ENCODE measurements around the gene SLC22A23.

The SLC22A23 gene

DNA sequence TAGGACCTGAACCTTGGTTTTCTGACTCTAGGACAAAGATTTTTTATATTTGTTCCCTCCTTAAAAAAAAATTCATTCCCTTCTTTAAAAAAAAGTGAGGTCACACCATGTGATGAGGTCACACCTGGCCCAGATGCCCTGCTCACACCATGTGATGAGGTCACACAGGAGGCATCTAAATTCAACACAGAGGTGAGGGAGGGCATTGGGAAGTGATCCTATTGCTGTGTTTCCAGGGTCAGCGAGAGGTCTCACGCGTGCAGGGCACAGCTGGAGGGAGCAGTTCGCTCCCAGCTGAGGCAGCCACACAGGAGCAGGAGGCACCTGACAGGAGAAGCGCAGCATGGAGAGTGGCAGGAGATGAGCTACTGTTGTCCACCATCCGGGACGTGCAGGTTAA lies 92.5 kb downstream of the SLC22A23 start:
- no peaks in the 10 kb centered on the region for H3K4me1 ChIP-seq (ENCODE audit: control insufficient read depth, insufficient read depth, low read length, unreplicated experiment)
- H3K79me2 ChIP-seq (ENCODE audit: control insufficient read depth, insufficient read depth, low read length, unreplicated experiment): no peaks in the 10 kb centered on the region
- H3K36me3 ChIP-seq (ENCODE audit: insufficient read depth, low read length): no peaks in the 10 kb centered on the region
- H3K27ac ChIP-seq (ENCODE audit: low read depth, low read length): no peak overlapping the region
- H2AFZ ChIP-seq (ENCODE audit: low read length, unreplicated experiment): no peak overlapping the region
- H3K27me3 ChIP-seq (ENCODE audit: insufficient read depth, low read length): no peaks in the 10 kb centered on the region
- H3K4me3 ChIP-seq (ENCODE audit: low read depth, low read length): no peak overlapping the region

DNA sequence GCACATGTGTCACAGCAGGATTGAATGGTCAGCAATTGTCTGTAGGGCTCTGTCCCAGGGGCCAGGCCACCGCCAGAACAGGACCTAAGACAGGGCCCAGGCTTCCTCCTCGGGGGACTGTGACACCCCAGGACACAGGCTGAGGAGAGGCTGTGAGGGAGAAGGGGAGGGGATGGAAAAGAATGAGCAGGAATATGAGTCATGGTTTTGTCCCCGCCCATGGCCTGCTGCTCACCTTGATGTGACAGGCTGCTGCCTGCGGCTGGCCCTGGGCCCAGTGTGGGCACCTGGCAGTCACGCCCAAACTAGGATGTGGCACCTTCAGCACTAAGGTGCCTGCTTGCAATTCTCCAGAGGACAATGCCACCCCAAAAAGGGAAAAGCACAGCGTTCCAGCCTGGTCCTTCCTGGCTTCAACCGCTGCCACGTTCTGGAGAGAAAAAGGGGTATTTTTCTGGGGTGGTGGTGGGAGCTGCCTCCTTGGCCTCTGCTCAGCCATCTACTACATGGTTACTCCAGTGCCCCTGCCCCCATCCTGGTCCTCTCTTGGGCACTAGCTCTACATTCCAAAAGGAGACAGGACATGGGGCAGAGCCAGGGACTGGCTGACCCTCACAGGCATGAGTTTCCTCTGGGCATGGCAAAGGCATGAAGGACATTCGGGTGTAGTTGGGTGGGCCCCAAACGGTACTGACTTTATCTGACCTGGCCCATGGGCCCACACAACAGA lies 93.4 kb downstream of the SLC22A23 start:
- H3K27ac ChIP-seq (ENCODE audit: low read depth, low read length): no peak overlapping the region

DNA sequence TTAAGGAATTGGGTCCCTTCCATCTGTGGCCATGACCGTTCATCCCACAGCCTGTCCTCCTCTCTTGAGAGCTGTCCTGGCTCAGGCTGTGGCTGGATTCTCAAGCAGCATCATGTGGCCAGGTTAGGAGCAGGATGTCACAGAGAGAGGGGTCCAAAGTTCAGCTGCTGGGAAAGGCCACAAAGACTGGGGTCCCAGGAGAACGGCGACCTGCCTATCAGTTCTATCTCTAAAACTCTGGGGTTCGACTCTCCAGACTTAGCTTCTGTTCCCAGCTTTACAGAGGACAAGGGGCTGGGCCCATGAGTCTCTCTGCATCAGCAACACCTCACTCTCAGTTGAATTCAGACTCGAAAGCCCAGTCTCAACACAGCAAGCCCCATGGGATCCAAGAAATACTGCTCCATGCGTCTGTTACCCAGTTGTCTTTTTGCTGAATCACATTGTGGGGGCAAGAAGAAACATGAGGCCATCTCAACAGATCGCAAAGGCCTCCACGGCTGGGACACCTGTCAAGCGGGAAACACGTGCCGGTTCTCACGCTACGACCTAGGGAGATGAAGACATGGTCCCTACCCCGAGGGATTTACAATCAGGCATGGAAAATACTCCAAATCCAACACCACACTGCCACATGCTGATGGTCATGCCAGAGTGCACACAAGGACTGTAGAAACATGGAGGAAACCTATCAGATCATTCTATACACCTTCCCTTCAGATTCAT lies 95.4 kb downstream of the SLC22A23 start:
- no peaks in the 10 kb centered on the region for H3K79me2 ChIP-seq (ENCODE audit: control insufficient read depth, insufficient read depth, low read length, unreplicated experiment)
- H3K27ac ChIP-seq (ENCODE audit: low read depth, low read length): no peak overlapping the region
- no peaks in the 10 kb centered on the region for H3K27me3 ChIP-seq (ENCODE audit: insufficient read depth, low read length)
- H3K36me3 ChIP-seq (ENCODE audit: insufficient read depth, low read length): no peaks in the 10 kb centered on the region
- no peak overlapping the region for H2AFZ ChIP-seq (ENCODE audit: low read length, unreplicated experiment)
- H3K4me1 ChIP-seq (ENCODE audit: control insufficient read depth, insufficient read depth, low read length, unreplicated experiment): peaks cover 7% of the 10 kb centered on the region
- no peak overlapping the region for H3K4me3 ChIP-seq (ENCODE audit: low read depth, low read length)

More for the DNA sequence above, 93.4 kb downstream of the SLC22A23 start:
- Histone ChIP-seq H2AFZ (ENCODE audit: low read length, unreplicated experiment) (no peak overlapping the region), H3K4me1 (ENCODE audit: control insufficient read depth, insufficient read depth, low read length, unreplicated experiment) (no peaks in the 10 kb centered on the region), H3K36me3 (ENCODE audit: insufficient read depth, low read length) (no peaks in the 10 kb centered on the region), H3K79me2 (ENCODE audit: control insufficient read depth, insufficient read depth, low read length, unreplicated experiment) (no peaks in the 10 kb centered on the region), H3K4me3 (ENCODE audit: low read depth, low read length) (no peak overlapping the region), H3K27me3 (ENCODE audit: insufficient read depth, low read length) (no peaks in the 10 kb centered on the region)

DNA sequence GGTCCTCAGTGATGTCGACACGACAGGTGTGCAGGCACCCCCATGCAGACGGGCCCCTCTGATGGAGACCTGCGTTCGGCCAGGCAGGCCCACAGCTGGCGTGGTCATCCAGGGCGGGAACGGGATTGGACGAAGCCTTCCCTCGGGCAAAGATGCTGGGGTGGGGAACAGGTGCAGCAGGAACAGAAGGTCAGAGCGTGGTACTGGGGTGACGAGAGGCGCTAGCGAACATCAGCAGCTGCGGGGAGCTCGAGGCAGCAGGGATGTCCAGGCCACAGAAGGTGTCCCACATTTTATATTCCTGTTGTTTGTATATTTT lies 96.2 kb downstream of the SLC22A23 start:
- H3K79me2 ChIP-seq (ENCODE audit: control insufficient read depth, insufficient read depth, low read length, unreplicated experiment): no peaks in the 10 kb centered on the region
- H3K27me3 ChIP-seq (ENCODE audit: insufficient read depth, low read length): no peaks in the 10 kb centered on the region
- H3K36me3 ChIP-seq (ENCODE audit: insufficient read depth, low read length): no peaks in the 10 kb centered on the region
- no peak overlapping the region for H2AFZ ChIP-seq (ENCODE audit: low read length, unreplicated experiment)
- peaks cover 11% of the 10 kb centered on the region for H3K4me1 ChIP-seq (ENCODE audit: control insufficient read depth, insufficient read depth, low read length, unreplicated experiment)
- no peak overlapping the region for H3K27ac ChIP-seq (ENCODE audit: low read depth, low read length)
- H3K4me3 ChIP-seq (ENCODE audit: low read depth, low read length): no peak overlapping the region

DNA sequence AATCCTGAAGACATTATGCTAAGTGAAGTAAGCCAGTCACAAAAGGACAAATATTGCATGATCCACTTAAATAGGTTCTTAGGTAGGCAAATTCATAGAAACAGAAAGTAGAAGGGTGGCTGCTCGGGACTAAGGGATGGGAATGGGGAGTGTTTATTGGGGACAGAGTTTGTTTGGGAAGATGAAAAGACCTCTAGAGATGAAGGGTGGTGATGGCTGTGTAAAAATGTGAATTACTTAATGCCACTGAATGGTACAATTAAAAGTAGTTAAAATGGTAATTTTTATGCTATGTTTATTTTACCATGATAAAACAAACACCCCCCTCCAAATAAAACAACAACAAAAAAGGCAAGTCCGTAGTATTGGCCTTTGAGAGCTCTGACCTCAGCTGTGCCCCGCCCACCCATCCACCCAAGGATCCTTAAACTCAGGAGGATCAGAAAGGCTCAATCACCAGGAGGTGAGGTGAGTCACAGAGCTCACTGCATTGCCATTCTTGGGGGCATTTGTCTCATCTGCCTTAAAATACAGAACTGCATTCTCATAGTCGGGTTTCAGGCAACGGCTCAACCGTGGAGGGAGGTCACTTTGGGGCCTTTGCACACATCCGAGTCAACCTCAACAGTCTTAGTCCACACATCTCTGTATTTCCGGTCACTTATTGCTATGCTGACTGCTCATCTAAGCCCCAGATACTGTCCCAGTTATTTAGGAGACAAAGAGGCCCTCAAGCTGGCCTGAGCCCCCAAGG lies 96.7 kb downstream of the SLC22A23 start:
- Histone ChIP-seq H3K36me3 (ENCODE audit: insufficient read depth, low read length) (no peaks in the 10 kb centered on the region), H3K79me2 (ENCODE audit: control insufficient read depth, insufficient read depth, low read length, unreplicated experiment) (no peaks in the 10 kb centered on the region), H2AFZ (ENCODE audit: low read length, unreplicated experiment) (no peak overlapping the region), H3K4me3 (ENCODE audit: low read depth, low read length) (no peak overlapping the region), H3K4me1 (ENCODE audit: control insufficient read depth, insufficient read depth, low read length, unreplicated experiment) (peaks cover 16% of the 10 kb centered on the region), H3K27me3 (ENCODE audit: insufficient read depth, low read length) (no peaks in the 10 kb centered on the region), H3K27ac (ENCODE audit: low read depth, low read length) (no peak overlapping the region)

GRCh38 chr6:3359101-3359752 lies 97.6 kb downstream of the SLC22A23 start:
- Histone ChIP-seq H3K27me3 (ENCODE audit: insufficient read depth, low read length) (no peaks in the 10 kb centered on the region), H3K36me3 (ENCODE audit: insufficient read depth, low read length) (no peaks in the 10 kb centered on the region), H2AFZ (ENCODE audit: low read length, unreplicated experiment) (no peak overlapping the region), H3K4me1 (ENCODE audit: control insufficient read depth, insufficient read depth, low read length, unreplicated experiment) (peaks cover 18% of the 10 kb centered on the region), H3K79me2 (ENCODE audit: control insufficient read depth, insufficient read depth, low read length, unreplicated experiment) (no peaks in the 10 kb centered on the region), H3K4me3 (ENCODE audit: low read depth, low read length) (no peak overlapping the region), H3K27ac (ENCODE audit: low read depth, low read length) (no peak overlapping the region)

DNA sequence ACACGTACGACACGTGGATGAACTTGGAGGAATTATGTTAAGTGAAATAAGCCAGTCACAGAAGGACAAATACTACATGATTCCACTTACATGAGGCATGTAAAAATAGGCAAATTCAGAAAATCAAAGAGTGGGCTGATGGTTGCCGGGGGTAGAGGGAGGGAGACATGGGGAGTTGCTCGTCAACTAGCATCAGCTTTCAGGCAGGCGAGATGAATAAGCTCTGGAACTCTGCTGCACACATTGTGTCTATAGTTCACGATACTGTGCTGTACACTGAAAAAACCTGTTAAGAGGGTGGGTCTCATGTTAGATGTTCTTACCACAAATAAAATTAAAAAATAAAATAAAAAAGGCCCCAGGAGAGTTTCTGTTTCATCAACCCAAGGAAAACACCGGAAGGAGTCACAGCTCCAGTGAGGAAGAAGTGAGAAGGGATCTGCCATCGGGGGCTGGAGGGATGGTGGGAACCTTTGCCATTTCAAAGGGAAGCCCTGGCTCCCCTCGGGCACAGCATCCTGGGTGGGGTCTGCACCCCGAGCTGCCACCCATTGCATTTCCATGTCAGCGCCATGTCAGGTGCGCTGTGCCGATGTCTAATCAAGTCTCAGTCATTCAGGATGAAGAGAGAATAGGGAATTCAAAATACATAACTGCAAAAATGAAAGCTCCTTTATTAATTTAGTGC lies 98.3 kb downstream of the SLC22A23 start:
- Histone ChIP-seq H3K27me3 (ENCODE audit: insufficient read depth, low read length) (no peaks in the 10 kb centered on the region), H3K4me3 (ENCODE audit: low read depth, low read length) (no peak overlapping the region), H3K79me2 (ENCODE audit: control insufficient read depth, insufficient read depth, low read length, unreplicated experiment) (no peaks in the 10 kb centered on the region), H3K27ac (ENCODE audit: low read depth, low read length) (no peak overlapping the region), H2AFZ (ENCODE audit: low read length, unreplicated experiment) (no peak overlapping the region), H3K36me3 (ENCODE audit: insufficient read depth, low read length) (no peaks in the 10 kb centered on the region), H3K4me1 (ENCODE audit: control insufficient read depth, insufficient read depth, low read length, unreplicated experiment) (peaks cover 18% of the 10 kb centered on the region)

- Histone ChIP-seq H3K4me1 (ENCODE audit: control insufficient read depth, insufficient read depth, low read length, unreplicated experiment) (peaks cover 18% of the 10 kb centered on the region), H2AFZ (ENCODE audit: low read length, unreplicated experiment) (no peak overlapping the region), H3K27ac (ENCODE audit: low read depth, low read length) (no peak overlapping the region), H3K36me3 (ENCODE audit: insufficient read depth, low read length) (no peaks in the 10 kb centered on the region), H3K79me2 (ENCODE audit: control insufficient read depth, insufficient read depth, low read length, unreplicated experiment) (no peaks in the 10 kb centered on the region), H3K4me3 (ENCODE audit: low read depth, low read length) (no peak overlapping the region), H3K27me3 (ENCODE audit: insufficient read depth, low read length) (no peaks in the 10 kb centered on the region)
Observed at GRCh38 chr6:3357678-3358077, 99.2 kb downstream of the SLC22A23 start.

DNA sequence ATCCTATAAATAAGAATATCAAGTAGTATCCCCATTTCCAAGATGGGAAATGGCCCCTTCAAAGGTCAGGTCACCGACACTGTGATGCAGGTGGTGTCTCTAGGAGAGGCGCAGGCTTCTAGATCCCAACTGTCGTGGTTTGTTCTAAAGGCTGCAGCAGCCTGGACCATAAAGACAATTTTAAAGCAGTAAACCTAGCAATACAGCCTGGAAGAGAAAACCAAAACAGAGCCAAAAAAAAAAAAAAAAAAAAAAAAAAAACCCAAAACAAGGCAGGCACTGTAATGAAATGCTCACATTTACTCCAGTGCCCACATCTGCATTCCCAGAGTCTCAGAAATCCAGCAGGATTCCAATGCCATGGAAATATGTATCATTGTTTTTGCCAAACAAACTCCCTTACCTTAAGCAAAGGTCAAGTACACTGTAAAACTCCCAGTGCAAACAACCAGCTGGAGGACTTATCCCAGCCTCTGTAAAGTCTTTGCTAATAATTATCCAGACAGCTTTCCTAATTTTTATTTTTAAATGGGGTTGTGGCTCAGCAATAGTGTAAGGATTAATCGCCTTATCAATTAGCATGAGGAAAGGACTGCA lies 99.9 kb downstream of the SLC22A23 start:
- Histone ChIP-seq H3K36me3 (ENCODE audit: insufficient read depth, low read length) (no peaks in the 10 kb centered on the region), H3K4me3 (ENCODE audit: low read depth, low read length) (peak overlapping the region; percentile 63), H3K4me1 (ENCODE audit: control insufficient read depth, insufficient read depth, low read length, unreplicated experiment) (peaks cover 18% of the 10 kb centered on the region), H3K79me2 (ENCODE audit: control insufficient read depth, insufficient read depth, low read length, unreplicated experiment) (no peaks in the 10 kb centered on the region), H3K27ac (ENCODE audit: low read depth, low read length) (peak overlapping the region; percentile 86), H2AFZ (ENCODE audit: low read length, unreplicated experiment) (peak overlapping the region; percentile 63), H3K27me3 (ENCODE audit: insufficient read depth, low read length) (no peaks in the 10 kb centered on the region)

All from ACC112 (cell line).